ENCODE results near the gene SF3B3.

DNA sequence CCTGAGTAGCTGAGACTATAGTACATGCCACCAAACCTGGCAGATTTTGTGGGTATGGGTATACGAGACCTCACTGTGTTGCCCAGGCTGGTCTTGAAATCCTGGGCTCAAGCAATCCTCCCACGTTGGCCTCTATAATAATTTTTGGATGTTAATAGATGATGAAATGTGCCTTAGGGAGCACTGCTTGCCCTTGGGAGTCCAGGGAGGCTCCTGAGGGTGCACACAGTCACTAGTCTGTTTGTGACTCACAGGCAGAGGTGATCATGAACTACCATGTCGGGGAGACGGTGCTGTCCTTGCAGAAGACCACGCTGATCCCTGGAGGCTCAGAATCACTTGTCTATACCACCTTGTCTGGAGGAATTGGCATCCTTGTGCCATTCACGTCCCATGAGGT, 46.1 kb downstream of the SF3B3 start:
- TF ChIP-seq POLR2AphosphoS5 (IDR thresholded peaks at IDR 0.05; ENCODE audit: insufficient read depth, low read depth, low read length) = no peak
- TF ChIP-seq FOS (IDR thresholded peaks at IDR 0.05; ENCODE audit: borderline replicate concordance, insufficient read depth, low read length) = no peak
- TF ChIP-seq POLR2A (IDR thresholded peaks at IDR 0.05; ENCODE audit: low read depth, low read length) = no peak
- TF ChIP-seq CTCF (IDR thresholded peaks at IDR 0.05; ENCODE audit: extremely low read depth in 1 of 2, insufficient read depth in 1 of 2, low read depth in 1 of 2, low read length in 2 of 2) = no peak
- TF ChIP-seq MYC (IDR thresholded peaks at IDR 0.05; ENCODE audit: low read depth, low read length) = no peak
- TF ChIP-seq, protein P1, sequence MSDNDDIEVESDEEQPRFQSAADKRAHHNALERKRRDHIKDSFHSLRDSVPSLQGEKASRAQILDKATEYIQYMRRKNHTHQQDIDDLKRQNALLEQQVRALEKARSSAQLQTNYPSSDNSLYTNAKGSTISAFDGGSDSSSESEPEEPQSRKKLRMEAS (IDR thresholded peaks at IDR 0.05; ENCODE audit: insufficient read depth, insufficient read length) = no peak
- no peak for TF ChIP-seq JUN (IDR thresholded peaks at IDR 0.05; ENCODE audit: borderline replicate concordance, insufficient read depth, insufficient read length, low read depth)

All from endothelial cell of umbilical vein (primary cell).